IPS DF 6.9 (cell line): Measurements from ENCODE around the gene GIT1.

Source experiments
- DNase-seq: peaks from one replicate; pipeline ENCODE4 v3.0.0-alpha.2; 2013; ENCODE audit warnings: low read depth, low spot score
- H3K27ac ChIP-seq: one replicate; pipeline ENCODE4 v1.5.1; 2013; ENCODE audit warnings: low read length, control low read depth
- H3K27me3 ChIP-seq: 2 replicates; pipeline ENCODE4 v1.6.1; 2013; ENCODE audit warnings: mild to moderate bottlenecking, low read length; ENCODE audit not compliant: control insufficient read depth, insufficient read depth
- H3K36me3 ChIP-seq: 2 replicates; pipeline ENCODE4 v1.6.1; 2013; ENCODE audit warnings: low read length; ENCODE audit not compliant: control insufficient read depth, insufficient read depth
- H3K4me1 ChIP-seq: 2 replicates; pipeline ENCODE4 v1.6.1; 2013; ENCODE audit warnings: low read length; ENCODE audit not compliant: control insufficient read depth, insufficient read depth
- H3K4me3 ChIP-seq: 2 replicates; pipeline ENCODE4 v1.5.1; 2013; ENCODE audit warnings: mild to moderate bottlenecking, low read length
- H3K9me3 ChIP-seq: 2 replicates; pipeline ENCODE4 v1.6.1; 2013; ENCODE audit warnings: low read length, inconsistent platforms; ENCODE audit not compliant: control insufficient read depth, insufficient read depth
- WGBS: extraction: QIAGEN DNeasy Blood & Tissue Kit; methylation state at CpG from one replicate; pipeline ENCODE4 v1.1.7; 2013; ENCODE audit warnings: mixed read lengths, missing lambda C conversion rate; ENCODE audit not compliant: insufficient read length, insufficient coverage; 5-methylcytosine and 5-hydroxymethylcytosine counted together

Gene GIT1

GRCh38 chr17:29585080-29585751, 4.2 kb downstream of the GIT1 start:
- no peaks in the 10 kb centered on the region for H3K27me3 ChIP-seq
- H3K4me1 ChIP-seq: peaks cover 17% of the 10 kb centered on the region
- peaks cover 9% of the 10 kb centered on the region; the same call in 1 of the 2 replicates for H3K36me3 ChIP-seq
- H3K9me3 ChIP-seq: no peaks in the 10 kb centered on the region
- H3K27ac ChIP-seq: no peak overlapping the region
- DNase-seq: no peak
- no CpG with 5 or more reads among the region's 8 CpGs for WGBS
- no peak overlapping the region for H3K4me3 ChIP-seq

DNA sequence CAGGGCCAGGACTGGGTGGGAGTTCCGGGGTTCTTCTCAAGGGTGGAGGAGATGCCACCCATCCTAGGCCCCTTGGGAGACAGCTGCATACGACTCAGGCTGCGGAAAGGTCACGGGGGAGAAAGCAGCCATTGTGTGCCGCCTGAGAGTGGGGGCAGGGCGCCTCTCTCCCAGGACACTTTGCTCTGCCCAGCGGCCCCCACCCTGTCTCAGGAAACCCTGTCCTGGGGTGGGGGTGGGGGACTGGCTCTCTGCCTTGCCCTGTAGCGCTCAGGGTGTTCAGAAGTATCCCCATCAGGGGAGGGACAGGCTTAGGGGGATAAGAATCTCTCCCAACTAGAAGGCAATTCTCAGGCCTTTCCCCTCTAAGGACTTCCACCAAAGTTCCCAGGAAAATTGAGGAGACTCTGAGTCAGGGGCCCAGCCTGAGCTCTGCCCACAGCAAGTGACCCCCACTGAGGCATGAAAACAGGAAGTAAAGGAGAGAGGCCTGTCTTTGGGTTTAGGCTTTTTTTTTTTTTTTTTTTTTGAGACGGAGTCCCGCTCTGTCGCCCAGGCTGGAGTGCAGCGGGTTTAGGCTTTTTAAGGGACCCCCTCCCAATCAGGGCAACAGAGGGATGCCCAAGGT, 4.9 kb downstream of the GIT1 start:
- WGBS: no CpG with 5 or more reads among the region's 12 CpGs
- Histone ChIP-seq H3K4me3 (no peak overlapping the region), H3K9me3 (no peaks in the 10 kb centered on the region), H3K27ac (no peak overlapping the region), H3K4me1 (peaks cover 13% of the 10 kb centered on the region), H3K36me3 (peaks cover 9% of the 10 kb centered on the region; the same call in 1 of the 2 replicates), H3K27me3 (no peaks in the 10 kb centered on the region)
- no peak for DNase-seq

- H3K27ac ChIP-seq: no peak overlapping the region
- no peaks in the 10 kb centered on the region for H3K9me3 ChIP-seq
- H3K4me3 ChIP-seq: no peak overlapping the region; the same call in 1 of the 2 replicates
- no peaks in the 10 kb centered on the region for H3K27me3 ChIP-seq
- peaks cover 9% of the 10 kb centered on the region; the same call in 1 of the 2 replicates for H3K36me3 ChIP-seq
- no peak for DNase-seq
- no CpG with 5 or more reads among the region's 16 CpGs for WGBS
- peaks cover 13% of the 10 kb centered on the region for H3K4me1 ChIP-seq
These were observed 5.9 kb downstream of the GIT1 start for GRCh38 chr17:29583324-29584248.

- no CpG with 5 or more reads among the region's 13 CpGs for WGBS
- Histone ChIP-seq H3K4me1 (peaks cover 10% of the 10 kb centered on the region), H3K36me3 (peaks cover 11% of the 10 kb centered on the region; the same call in 1 of the 2 replicates), H3K27me3 (no peaks in the 10 kb centered on the region), H3K27ac (no peak overlapping the region), H3K9me3 (no peaks in the 10 kb centered on the region), H3K4me3 (no peak overlapping the region)
- no peak for DNase-seq
These were observed 6.7 kb downstream of the GIT1 start for GRCh38 chr17:29582772-29583171.

- DNase-seq: no peak
- no CpG with 5 or more reads among the region's 10 CpGs for WGBS
- peaks cover 10% of the 10 kb centered on the region for H3K4me1 ChIP-seq
- H3K36me3 ChIP-seq: peaks cover 12% of the 10 kb centered on the region; the same call in 1 of the 2 replicates
- no peak overlapping the region for H3K4me3 ChIP-seq
- no peak overlapping the region for H3K27ac ChIP-seq
- no peaks in the 10 kb centered on the region for H3K9me3 ChIP-seq
- H3K27me3 ChIP-seq: no peaks in the 10 kb centered on the region
These were observed 7.1 kb downstream of the GIT1 start for GRCh38 chr17:29582254-29582765.

DNA sequence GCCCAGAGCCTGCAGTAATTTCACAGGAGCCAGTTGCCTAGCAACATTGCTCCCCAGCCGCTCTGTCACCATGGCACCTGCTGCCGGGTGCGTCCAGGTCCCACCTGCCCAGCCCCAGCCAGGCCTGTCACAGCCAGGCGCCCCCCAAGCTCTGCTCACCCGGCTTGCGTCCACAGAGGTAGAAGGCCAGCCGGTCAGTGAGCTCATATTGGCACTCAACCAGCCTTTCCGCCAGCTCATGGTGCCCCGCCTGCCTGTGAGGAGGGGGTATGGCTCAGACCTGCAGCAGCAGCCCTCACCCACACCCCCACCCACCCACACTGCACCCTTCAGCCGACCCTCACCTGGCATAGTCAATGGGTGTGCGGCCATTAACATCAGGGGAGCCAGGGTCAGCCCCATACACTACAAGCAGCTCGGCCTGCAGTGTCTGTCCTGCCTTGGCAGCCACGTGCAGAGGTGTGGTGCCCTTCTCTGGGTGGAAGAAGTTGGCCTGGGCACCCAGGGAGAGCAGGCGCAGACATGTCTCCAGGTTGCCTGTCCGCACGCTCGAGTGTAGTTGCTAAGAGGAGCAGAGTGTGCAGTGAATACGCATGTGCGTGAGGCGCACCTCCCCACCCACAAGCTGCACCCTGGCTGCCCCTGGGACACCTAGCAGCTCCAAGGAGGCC, 7.7 kb downstream of the GIT1 start:
- peaks cover 8% of the 10 kb centered on the region for H3K4me1 ChIP-seq
- no peak overlapping the region for H3K27ac ChIP-seq
- H3K9me3 ChIP-seq: no peaks in the 10 kb centered on the region
- H3K27me3 ChIP-seq: no peaks in the 10 kb centered on the region
- no peak for DNase-seq
- no CpG with 5 or more reads among the region's 20 CpGs for WGBS
- peaks cover 12% of the 10 kb centered on the region; the same call in 1 of the 2 replicates for H3K36me3 ChIP-seq
- no peak overlapping the region for H3K4me3 ChIP-seq

DNA sequence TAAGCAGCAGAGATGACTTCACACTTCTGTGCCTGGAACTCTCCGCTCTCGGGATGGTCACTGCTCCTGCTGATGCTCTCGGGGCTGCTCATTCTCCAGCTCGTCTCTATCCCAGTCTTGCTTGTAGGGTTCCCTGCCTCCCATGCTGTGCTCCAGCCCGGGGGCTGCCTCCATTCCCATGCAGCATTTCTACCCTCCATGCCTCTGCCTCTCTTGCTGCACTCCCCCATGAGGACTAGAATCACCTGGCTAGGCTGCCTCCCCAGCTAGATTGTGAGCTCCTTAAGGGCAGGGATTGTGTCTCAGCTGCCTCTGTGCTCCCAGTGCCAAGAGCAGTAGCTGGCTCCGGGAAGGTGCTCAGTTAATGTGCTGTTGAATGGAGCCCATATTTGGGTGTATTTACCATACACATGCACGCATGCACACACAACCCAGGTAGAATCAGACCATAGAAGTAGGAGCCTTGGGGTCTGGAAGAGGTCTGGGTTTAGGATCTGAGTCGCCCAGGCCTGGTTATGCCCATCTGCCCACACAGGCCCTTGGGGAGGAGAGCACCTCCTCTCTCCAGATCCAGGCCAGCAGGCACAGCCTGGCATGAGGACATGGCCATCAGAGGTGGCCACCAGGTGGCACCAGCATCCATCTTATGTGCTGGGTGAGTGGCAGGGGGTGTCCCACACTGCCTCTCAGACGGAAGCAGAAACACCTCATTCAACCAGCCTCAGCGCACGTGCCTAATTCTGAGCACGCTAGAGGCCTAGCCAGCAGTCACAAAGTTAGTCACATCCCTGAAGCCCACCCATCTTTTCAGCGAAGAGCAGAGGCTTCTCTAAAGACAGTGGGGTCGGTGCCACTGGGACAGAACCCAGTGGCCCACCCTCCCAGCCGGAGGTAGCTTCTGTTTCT, 9.3 kb downstream of the GIT1 start:
- no CpG with 5 or more reads among the region's 15 CpGs for WGBS
- Histone ChIP-seq H3K9me3 (no peaks in the 10 kb centered on the region), H3K36me3 (peaks cover 24% of the 10 kb centered on the region), H3K4me1 (peaks cover 5% of the 10 kb centered on the region), H3K27ac (no peak overlapping the region), H3K27me3 (no peaks in the 10 kb centered on the region), H3K4me3 (no peak overlapping the region)
- no peak for DNase-seq

- peaks cover 31% of the 10 kb centered on the region for H3K36me3 ChIP-seq
- no CpG with 5 or more reads among the region's 14 CpGs for WGBS
- no peaks in the 10 kb centered on the region for H3K9me3 ChIP-seq
- H3K4me1 ChIP-seq: no peaks in the 10 kb centered on the region; the same call in 1 of the 2 replicates
- H3K27me3 ChIP-seq: no peaks in the 10 kb centered on the region
- H3K4me3 ChIP-seq: no peak overlapping the region
- DNase-seq: no peak
- no peak overlapping the region for H3K27ac ChIP-seq
These were observed 10.6 kb downstream of the GIT1 start for GRCh38 chr17:29578626-29579485.
